BLaER1 (cell line): ENCODE measurements around the gene ANKRD28.

Source experiments
- H3K27ac ChIP-seq: shearing (Covaris generic); formaldehyde crosslinking; 2 replicates; pipeline ENCODE4 v1.8.1; 2022
- H3K27me3 ChIP-seq: shearing (Covaris generic); formaldehyde crosslinking; 2 replicates; pipeline ENCODE4 v1.8.1; 2022
- H3K36me3 ChIP-seq: shearing (Covaris generic); formaldehyde crosslinking; 2 replicates; pipeline ENCODE4 v1.8.1; 2022
- H3K4me1 ChIP-seq: shearing (Covaris generic); formaldehyde crosslinking; 2 replicates; pipeline ENCODE4 v1.8.1; 2022
- H3K4me2 ChIP-seq: shearing (Covaris generic); formaldehyde crosslinking; 2 replicates; pipeline ENCODE4 v1.8.1; 2022
- H3K4me3 ChIP-seq: shearing (Covaris generic); formaldehyde crosslinking; 2 replicates; pipeline ENCODE4 v1.8.1; 2022
- H3K9ac ChIP-seq: shearing (Covaris generic); formaldehyde crosslinking; 2 replicates; pipeline ENCODE4 v1.8.1; 2022
- H3K9me3 ChIP-seq: shearing (Covaris generic); formaldehyde crosslinking; 2 replicates; pipeline ENCODE4 v1.8.1; 2022
- H4K20me1 ChIP-seq: shearing (Covaris generic); formaldehyde crosslinking; 2 replicates; pipeline ENCODE4 v1.8.1; 2022
- Cebpa-rat ChIP-seq: shearing (Covaris generic); IDR thresholded peaks from 2 replicates; pipeline ENCODE4 v1.8.1; 2022

ANKRD28 gene

GRCh38 chr3:15804553-15805095 is 6.8 kb upstream of the ANKRD28 start:
- Histone ChIP-seq H3K4me3 (no peak overlapping the region), H3K9ac (no peak overlapping the region), H3K9me3 (no peaks in the 10 kb centered on the region), H3K27ac (no peak overlapping the region), H3K36me3 (no peaks in the 10 kb centered on the region), H3K4me2 (0 out of 2 replicates have a peak overlapping the region, but pooled peaks have one; percentile 18), H3K27me3 (no peaks in the 10 kb centered on the region), H4K20me1 (no peaks in the 10 kb centered on the region; the same call in 1 of the 2 replicates), H3K4me1 (peaks cover 58% of the 10 kb centered on the region)
- no peak for TF ChIP-seq Cebpa-rat

- no peaks in the 10 kb centered on the region for H3K27me3 ChIP-seq
- no peak overlapping the region for H3K4me3 ChIP-seq
- no peaks in the 10 kb centered on the region for H3K9me3 ChIP-seq
- TF ChIP-seq Cebpa-rat, result no peak
- peaks cover 61% of the 10 kb centered on the region for H3K4me1 ChIP-seq
- no peaks in the 10 kb centered on the region; the same call in 1 of the 2 replicates for H4K20me1 ChIP-seq
- no peak overlapping the region for H3K4me2 ChIP-seq
- no peak overlapping the region for H3K27ac ChIP-seq
- H3K36me3 ChIP-seq, result no peaks in the 10 kb centered on the region
- no peak overlapping the region for H3K9ac ChIP-seq
Measured at GRCh38 chr3:15803921-15804320, 6.1 kb upstream of the ANKRD28 start.

- Histone ChIP-seq H3K36me3 (no peaks in the 10 kb centered on the region), H3K4me2 (peak overlapping the region; percentile 3; the same call in 1 of the 2 replicates), H3K27ac (no peak overlapping the region), H3K9ac (no peak overlapping the region), H3K27me3 (no peaks in the 10 kb centered on the region), H4K20me1 (no peaks in the 10 kb centered on the region), H3K9me3 (no peaks in the 10 kb centered on the region), H3K4me1 (peaks cover 75% of the 10 kb centered on the region), H3K4me3 (no peak overlapping the region)
- no peak for TF ChIP-seq Cebpa-rat
Measured at GRCh38 chr3:15801298-15801697, 3.5 kb upstream of the ANKRD28 start.

GRCh38 chr3:15800780-15801179 is 3.0 kb upstream of the ANKRD28 start:
- Histone ChIP-seq H3K27me3 (no peaks in the 10 kb centered on the region), H3K4me2 (peak overlapping the region; percentile 12; the same call in 1 of the 2 replicates), H3K9me3 (no peaks in the 10 kb centered on the region), H3K9ac (no peak overlapping the region), H4K20me1 (no peaks in the 10 kb centered on the region), H3K27ac (no peak overlapping the region), H3K4me3 (no peak overlapping the region), H3K36me3 (no peaks in the 10 kb centered on the region), H3K4me1 (peaks cover 70% of the 10 kb centered on the region)
- no peak for TF ChIP-seq Cebpa-rat

- no peak overlapping the region for H3K27ac ChIP-seq
- H3K9ac ChIP-seq, result no peak overlapping the region
- peak overlapping the region; percentile 12; the same call in 1 of the 2 replicates for H3K4me2 ChIP-seq
- no peaks in the 10 kb centered on the region for H3K27me3 ChIP-seq
- no peaks in the 10 kb centered on the region for H4K20me1 ChIP-seq
- no peaks in the 10 kb centered on the region for H3K9me3 ChIP-seq
- H3K36me3 ChIP-seq, result no peaks in the 10 kb centered on the region
- no peak for TF ChIP-seq Cebpa-rat
- no peak overlapping the region for H3K4me3 ChIP-seq
- H3K4me1 ChIP-seq, result peaks cover 70% of the 10 kb centered on the region
Measured at GRCh38 chr3:15800327-15800726, 2.5 kb upstream of the ANKRD28 start.

- Histone ChIP-seq H3K36me3 (peaks cover under 1% of the 10 kb centered on the region; the same call in 1 of the 2 replicates), H3K27ac (0 out of 2 replicates have a peak overlapping the region, but pooled peaks have one; percentile 28), H4K20me1 (peaks cover 3% of the 10 kb centered on the region; the same call in 1 of the 2 replicates), H3K9me3 (no peaks in the 10 kb centered on the region), H3K4me3 (no peak overlapping the region), H3K4me1 (peaks cover 75% of the 10 kb centered on the region), H3K4me2 (peak overlapping the region; percentile 84), H3K27me3 (no peaks in the 10 kb centered on the region), H3K9ac (no peak overlapping the region)
- TF ChIP-seq Cebpa-rat, result no peak
Measured at GRCh38 chr3:15798533-15799245, 910 bp upstream of the ANKRD28 start.

- Histone ChIP-seq H3K36me3 (peaks cover 9% of the 10 kb centered on the region), H3K27me3 (no peaks in the 10 kb centered on the region), H3K4me2 (peak overlapping the region; percentile 84), H3K4me3 (peak overlapping the region; percentile 66), H3K27ac (peak overlapping the region; percentile 75), H3K9me3 (peaks cover 3% of the 10 kb centered on the region), H3K4me1 (peaks cover 80% of the 10 kb centered on the region), H3K9ac (peak overlapping the region; percentile 76), H4K20me1 (peaks cover 5% of the 10 kb centered on the region; the same call in 1 of the 2 replicates)
- no peak for TF ChIP-seq Cebpa-rat
Measured at GRCh38 chr3:15796771-15797641, 773 bp downstream of the ANKRD28 start.

GRCh38 chr3:15796331-15796730 is 1.4 kb downstream of the ANKRD28 start:
- peaks cover 5% of the 10 kb centered on the region; the same call in 1 of the 2 replicates for H4K20me1 ChIP-seq
- H3K4me3 ChIP-seq, result peak overlapping the region; percentile 66
- H3K27ac ChIP-seq, result peak overlapping the region; percentile 75
- H3K4me2 ChIP-seq, result peak overlapping the region; percentile 84
- H3K36me3 ChIP-seq, result peaks cover 16% of the 10 kb centered on the region
- H3K9ac ChIP-seq, result peak overlapping the region; percentile 76; the same call in 1 of the 2 replicates
- peaks cover 73% of the 10 kb centered on the region for H3K4me1 ChIP-seq
- TF ChIP-seq Cebpa-rat, result no peak
- H3K27me3 ChIP-seq, result no peaks in the 10 kb centered on the region
- peaks cover 10% of the 10 kb centered on the region for H3K9me3 ChIP-seq

GRCh38 chr3:15795651-15796308 is 2.0 kb downstream of the ANKRD28 start:
- Histone ChIP-seq H3K4me2 (peak overlapping the region; percentile 84), H4K20me1 (peaks cover 5% of the 10 kb centered on the region; the same call in 1 of the 2 replicates), H3K4me1 (peaks cover 67% of the 10 kb centered on the region), H3K4me3 (peak overlapping the region; percentile 66), H3K9ac (peak overlapping the region; percentile 27), H3K27me3 (no peaks in the 10 kb centered on the region), H3K27ac (peak overlapping the region; percentile 75), H3K9me3 (peaks cover 14% of the 10 kb centered on the region), H3K36me3 (peaks cover 20% of the 10 kb centered on the region)
- TF ChIP-seq Cebpa-rat, result no peak
